Uterus (tissue), 4 donors: Measurements from ENCODE around the gene CLEC4M. TPM values are rescaled to one million over a fixed set of nuclear protein-coding genes. Genes with fewer than 3 reads are reported as not detected.
A peak's percentile ranks its signal among the peaks of the same experiment; 100 is the strongest.

Source experiments
- DNase-seq, 2 donors: peaks; one replicate each; pipeline ENCODE4 v3.0.0-alpha.2; 2019 to 2020
- H3K27ac ChIP-seq, 2 donors: fragments of 200-600 bp; sonication (generic); 1 replicate in 1 of 2; 2 replicates in 1 of 2; pipeline ENCODE4 v1.5.1; 2016 to 2018
- H3K27me3 ChIP-seq, 2 donors: fragments of 200-600 bp; sonication (generic); one replicate each; pipeline ENCODE4 v1.5.1; 2018 to 2019; ENCODE audit warnings: control low read depth in 1 of 2
- H3K36me3 ChIP-seq, 2 donors: fragments of 200-600 bp; sonication (generic); one replicate each; pipeline ENCODE4 v1.5.1; 2019; ENCODE audit warnings: control low read depth in 1 of 2
- H3K4me1 ChIP-seq, 2 donors: fragments of 200-600 bp; sonication (generic); one replicate each; pipeline ENCODE4 v1.5.1; 2018 to 2019; ENCODE audit warnings: control low read depth in 1 of 2
- H3K4me3 ChIP-seq, 2 donors: fragments of 200-600 bp; sonication (generic); 1 replicate in 1 of 2; 2 replicates in 1 of 2; pipeline ENCODE4 v1.5.1; 2018 to 2019; ENCODE audit warnings: mild to moderate bottlenecking in 1 of 2
- H3K9me3 ChIP-seq, 2 donors: fragments of 200-600 bp; sonication (generic); one replicate each; pipeline ENCODE4 v1.5.1; 2019; ENCODE audit warnings: control low read depth in 1 of 2
- POLR2A ChIP-seq, 2 donors: fragments of 450-650 bp; IDR thresholded peaks; one replicate each; pipeline ENCODE4 v1.6.1; 2016; ENCODE audit warnings: antibody characterized with exemption in 2 of 2, mild to moderate bottlenecking in 1 of 2, moderate library complexity in 1 of 2
- intact Hi-C: fragments of 100-400 bp; cut with DNase I; formaldehyde crosslinking; loops from one replicate; pipeline ENCODE4 v1.15.1; 2023; ENCODE audit warnings: low total_unique reads
- total RNA-seq, 4 donors: library from RNA; depleted of rRNA in 3 of 4; stranded (reverse); fragments of >200 nt in 3 of 4; gene quantifications; one replicate each; pipeline versions ENCODE4 v1.1.0 to v1.2.4, GENCODE V29; 2014 to 2023
- TF ChIP-seq, protein P1 (sequence below), 4 experiments: fragments of 200-600 bp in 2 of 4; fragments of 450-650 bp in 2 of 4; sonication (generic) in 2 of 4; IDR thresholded peaks; one replicate each; pipeline ENCODE4 v1.5.1; 2016 to 2019; ENCODE audit warnings: antibody characterized with exemption in 4 of 4, mild to moderate bottlenecking in 2 of 4, moderate library complexity in 1 of 4
- donor health status: DM: yes; HTN: yes; CAD: no.

The CLEC4M gene
- total RNA-seq, 4 donors from 2014 or later, result 0.62 TPM; not detected in 3

DNA sequence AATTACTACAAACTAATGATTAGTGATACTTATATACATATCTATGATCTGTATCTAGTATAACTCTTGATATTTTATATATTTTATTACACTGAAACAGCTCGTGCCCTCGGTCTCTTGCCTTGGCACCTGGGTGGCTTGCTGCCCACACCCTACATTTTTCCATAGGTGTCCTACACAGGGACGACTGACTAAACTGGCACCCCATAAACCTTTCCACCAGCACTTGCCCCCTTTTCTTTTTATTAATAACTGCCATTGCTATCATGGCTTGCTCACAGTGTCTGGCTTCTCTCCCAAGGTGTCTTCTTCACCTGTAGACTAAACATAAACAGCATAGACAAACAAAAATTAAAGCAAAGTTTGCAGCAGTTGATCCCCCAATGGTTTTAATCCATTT is 30.4 kb downstream of the CLEC4M start:
- no peaks in the 10 kb centered on the region for H3K9me3 ChIP-seq
- no peaks in the 10 kb centered on the region for H3K4me1 ChIP-seq
- H3K27ac ChIP-seq, result no peak overlapping the region
- DNase-seq, result no peak
- peaks cover 10% of the 10 kb centered on the region in 2 donors for H3K27me3 ChIP-seq
- intact Hi-C loops, result no loop called here
- no peak for TF ChIP-seq POLR2A (IDR thresholded peaks at IDR 0.05)
- TF ChIP-seq, protein P1, sequence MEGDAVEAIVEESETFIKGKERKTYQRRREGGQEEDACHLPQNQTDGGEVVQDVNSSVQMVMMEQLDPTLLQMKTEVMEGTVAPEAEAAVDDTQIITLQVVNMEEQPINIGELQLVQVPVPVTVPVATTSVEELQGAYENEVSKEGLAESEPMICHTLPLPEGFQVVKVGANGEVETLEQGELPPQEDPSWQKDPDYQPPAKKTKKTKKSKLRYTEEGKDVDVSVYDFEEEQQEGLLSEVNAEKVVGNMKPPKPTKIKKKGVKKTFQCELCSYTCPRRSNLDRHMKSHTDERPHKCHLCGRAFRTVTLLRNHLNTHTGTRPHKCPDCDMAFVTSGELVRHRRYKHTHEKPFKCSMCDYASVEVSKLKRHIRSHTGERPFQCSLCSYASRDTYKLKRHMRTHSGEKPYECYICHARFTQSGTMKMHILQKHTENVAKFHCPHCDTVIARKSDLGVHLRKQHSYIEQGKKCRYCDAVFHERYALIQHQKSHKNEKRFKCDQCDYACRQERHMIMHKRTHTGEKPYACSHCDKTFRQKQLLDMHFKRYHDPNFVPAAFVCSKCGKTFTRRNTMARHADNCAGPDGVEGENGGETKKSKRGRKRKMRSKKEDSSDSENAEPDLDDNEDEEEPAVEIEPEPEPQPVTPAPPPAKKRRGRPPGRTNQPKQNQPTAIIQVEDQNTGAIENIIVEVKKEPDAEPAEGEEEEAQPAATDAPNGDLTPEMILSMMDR (IDR thresholded peaks at IDR 0.05), result no peak
- H3K36me3 ChIP-seq, result no peaks in the 10 kb centered on the region
- H3K4me3 ChIP-seq, result no peak overlapping the region

DNA sequence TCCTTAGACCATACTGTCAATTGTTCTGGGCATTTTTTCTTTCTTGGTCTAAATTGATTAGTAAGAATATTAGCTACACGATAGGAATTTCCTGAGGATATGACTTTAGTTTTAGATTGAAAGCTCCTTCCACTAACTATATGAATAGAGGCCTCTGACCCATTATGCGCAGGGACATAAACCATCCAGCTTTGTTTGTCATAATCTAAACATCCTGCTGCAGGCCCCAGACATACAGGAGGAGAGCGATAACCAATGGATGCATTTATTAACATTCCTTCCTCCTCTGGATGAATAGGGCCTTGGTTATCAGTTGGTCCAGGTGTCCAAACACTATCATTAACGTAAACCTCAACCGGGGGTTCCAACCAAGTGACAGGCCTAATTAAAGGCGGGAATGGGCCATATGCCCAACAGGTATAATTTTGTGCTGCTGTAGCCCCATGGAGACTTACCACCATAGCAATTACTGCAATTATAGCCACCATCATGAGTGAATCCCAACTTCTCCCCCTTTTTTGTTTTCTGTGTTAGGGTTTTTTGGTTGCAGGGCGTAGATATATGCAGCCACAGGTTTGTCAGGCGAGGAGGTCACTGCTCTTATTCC is 32.6 kb downstream of the CLEC4M start:
- Histone ChIP-seq H3K4me3 (no peak overlapping the region), H3K27ac (no peak overlapping the region), H3K9me3 (no peaks in the 10 kb centered on the region), H3K4me1 (no peaks in the 10 kb centered on the region), H3K27me3 (no peaks in the 10 kb centered on the region), H3K36me3 (no peaks in the 10 kb centered on the region)
- TF ChIP-seq, protein P1 (IDR thresholded peaks at IDR 0.05), result no peak
- TF ChIP-seq POLR2A (IDR thresholded peaks at IDR 0.05), result no peak
- DNase-seq, result no peak
- intact Hi-C loops, result no loop called here

DNA sequence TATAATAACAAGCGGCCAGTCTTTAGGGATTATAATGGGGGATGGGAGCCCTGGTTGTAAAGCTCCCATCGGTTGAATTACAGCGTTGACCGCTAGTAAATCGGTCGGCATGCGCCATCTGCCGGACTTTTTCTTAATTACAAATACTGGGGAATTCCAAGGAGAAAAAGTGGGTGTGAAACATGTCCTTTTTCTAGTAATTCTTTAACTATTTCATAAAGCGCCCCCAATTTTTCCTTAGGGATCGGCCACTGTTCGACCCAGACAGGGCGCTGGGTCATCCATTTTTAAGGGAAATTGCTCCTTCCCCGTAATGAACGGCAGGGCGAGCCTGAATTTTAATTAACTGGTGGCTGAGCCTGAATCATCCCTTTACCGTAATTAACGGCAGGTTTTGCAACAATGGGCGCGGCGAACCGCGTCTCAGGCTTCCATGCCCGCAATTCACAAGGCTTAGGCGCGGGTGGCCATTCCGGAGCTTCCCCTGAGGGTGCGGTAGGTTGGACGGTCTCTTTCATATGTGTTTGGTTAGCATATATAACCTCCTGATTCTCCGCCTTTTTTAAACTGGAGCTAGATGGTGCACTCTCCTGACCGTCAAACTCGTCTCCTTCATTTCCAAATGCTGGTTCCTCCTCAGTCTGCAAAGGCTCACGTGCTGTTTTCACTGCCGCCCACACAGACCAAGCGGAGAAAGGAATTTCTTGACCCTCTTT is 36.8 kb downstream of the CLEC4M start:
- Histone ChIP-seq H3K4me1 (no peaks in the 10 kb centered on the region), H3K9me3 (no peaks in the 10 kb centered on the region), H3K27ac (no peak overlapping the region), H3K36me3 (no peaks in the 10 kb centered on the region), H3K27me3 (no peaks in the 10 kb centered on the region), H3K4me3 (no peak overlapping the region)
- DNase-seq, result peak; percentile 43 to 44
- intact Hi-C loops, result no loop called here
- TF ChIP-seq, protein P1 (IDR thresholded peaks at IDR 0.05), result peak; percentile 31 to 73 (median 62)
- TF ChIP-seq POLR2A (IDR thresholded peaks at IDR 0.05), result no peak

DNA sequence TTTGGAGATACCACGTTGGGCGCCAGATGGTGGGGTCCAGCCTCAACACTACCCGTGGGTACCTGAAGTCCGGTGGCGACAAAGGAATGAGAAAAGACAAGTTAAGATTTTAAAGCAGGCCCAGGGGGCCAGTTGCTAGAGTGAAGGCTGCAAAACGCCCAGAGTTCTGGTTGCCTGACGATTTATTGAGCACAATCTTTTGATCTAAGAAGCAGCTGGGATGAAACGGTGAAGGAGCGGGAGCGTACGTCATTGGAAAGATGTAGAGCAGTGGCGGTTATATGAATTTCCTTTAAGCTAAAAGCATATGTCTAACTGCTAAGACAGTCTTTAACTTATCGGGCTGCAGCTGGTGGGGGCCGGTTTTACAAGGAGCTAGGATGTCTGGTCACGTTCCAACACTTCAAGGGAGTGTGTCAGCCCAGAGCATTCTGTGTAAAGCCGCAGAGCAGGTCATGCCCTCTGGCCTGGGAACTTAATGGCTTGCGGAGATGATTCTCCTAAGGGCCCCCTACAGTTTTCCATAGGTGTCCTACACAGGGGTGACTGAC is 38.1 kb downstream of the CLEC4M start:
- Histone ChIP-seq H3K27me3 (no peaks in the 10 kb centered on the region), H3K4me3 (no peak overlapping the region), H3K36me3 (no peaks in the 10 kb centered on the region), H3K27ac (no peak overlapping the region), H3K9me3 (no peaks in the 10 kb centered on the region), H3K4me1 (no peaks in the 10 kb centered on the region)
- TF ChIP-seq POLR2A (IDR thresholded peaks at IDR 0.05), result no peak
- TF ChIP-seq, protein P1 (IDR thresholded peaks at IDR 0.05), result no peak
- intact Hi-C loops, result no loop called here
- no peak for DNase-seq

DNA sequence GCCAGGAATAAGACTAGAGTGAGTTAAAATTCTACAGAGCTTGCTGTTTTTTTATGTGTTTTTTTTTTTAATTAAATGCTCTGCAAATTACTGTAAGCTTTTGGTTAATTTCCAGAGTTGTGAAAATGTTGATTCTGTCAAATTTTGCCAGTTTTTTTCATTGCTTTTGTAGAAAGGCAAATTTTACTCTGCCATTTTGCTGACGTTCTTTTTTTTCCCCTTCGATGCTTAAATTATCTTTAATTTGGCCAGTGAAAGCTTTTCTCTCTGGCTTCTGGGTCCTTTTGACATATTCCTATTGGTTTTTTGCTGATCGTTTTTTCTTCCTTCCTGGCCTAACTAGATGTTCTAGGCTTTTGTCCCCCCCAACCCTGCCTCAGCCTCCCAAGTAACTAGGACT is 43.2 kb downstream of the CLEC4M start:
- DNase-seq, result no peak
- TF ChIP-seq, protein P1 (IDR thresholded peaks at IDR 0.05), result no peak
- TF ChIP-seq POLR2A (IDR thresholded peaks at IDR 0.05), result no peak
- H3K27me3 ChIP-seq, result no peaks in the 10 kb centered on the region
- no peak overlapping the region for H3K27ac ChIP-seq
- no peaks in the 10 kb centered on the region for H3K4me1 ChIP-seq
- H3K9me3 ChIP-seq, result no peaks in the 10 kb centered on the region
- no peaks in the 10 kb centered on the region for H3K36me3 ChIP-seq
- intact Hi-C loops, result no loop called here
- H3K4me3 ChIP-seq, result no peak overlapping the region
